CD14-positive monocyte (primary cell): ENCODE data around the gene KIRREL3. TPM values are rescaled to one million over a fixed set of nuclear protein-coding genes. Genes with fewer than 3 reads are reported as not detected.

Source experiments
- DNase-seq, 3 donors: peaks; one replicate each; pipeline ENCODE4 v3.0.0-alpha.2; 2011 to 2022
- H2AFZ ChIP-seq: 2 replicates; pipeline ENCODE4 v1.6.0; 2012; ENCODE audit warnings: mild to moderate bottlenecking, low read depth, low read length, inconsistent platforms; ENCODE audit not compliant: insufficient read depth, poor library complexity, severe bottlenecking
- H3K27ac ChIP-seq, 2 donors: 1 replicate in 1 of 2; 2 replicates in 1 of 2; pipeline ENCODE4 v1.5.1; 2012 to 2013; ENCODE audit warnings: low read length in 2 of 2, control low read depth in 1 of 2, inconsistent platforms in 1 of 2, low read depth in 1 of 2, mild to moderate bottlenecking in 1 of 2
- H3K27me3 ChIP-seq, 2 donors: one replicate each; pipeline versions ENCODE4 v1.6.0 to v1.6.1; 2011 to 2013; ENCODE audit warnings: low read length in 2 of 2; ENCODE audit not compliant: control insufficient read depth in 2 of 2, insufficient read depth in 2 of 2
- H3K36me3 ChIP-seq, 2 donors: replicated peaks in 1 of 2; 1 replicate in 1 of 2; 2 replicates in 1 of 2; pipeline versions ENCODE4 v1.5.1 to v1.6.1; 2012 to 2013; ENCODE audit warnings: low read length in 2 of 2, control low read depth in 1 of 2, inconsistent platforms in 1 of 2, mild to moderate bottlenecking in 1 of 2; ENCODE audit not compliant: insufficient read depth in 2 of 2, control insufficient read depth in 1 of 2
- H3K4me1 ChIP-seq, 2 donors: 1 replicate in 1 of 2; 2 replicates in 1 of 2; pipeline versions ENCODE4 v1.5.1 to v1.6.1; 2012 to 2013; ENCODE audit warnings: low read length in 2 of 2, control low read depth in 1 of 2, inconsistent platforms in 1 of 2, mild to moderate bottlenecking in 1 of 2, moderate library complexity in 1 of 2; ENCODE audit not compliant: insufficient read depth in 2 of 2, control insufficient read depth in 1 of 2
- H3K4me2 ChIP-seq: replicated peaks from 2 replicates; pipeline ENCODE3; 2012; ENCODE audit warnings: low read length, moderate library complexity, mild to moderate bottlenecking; ENCODE audit not compliant: poor library complexity, severe bottlenecking; ENCODE audit errors: extremely low read depth
- H3K4me3 ChIP-seq, 3 experiments: fragments of 200-600 bp in 1 of 3; sonication (generic) in 1 of 3; replicated peaks in 1 of 3; 1 replicate in 2 of 3; 2 replicates in 1 of 3; pipeline ENCODE4 v1.5.1; 2011 to 2013; ENCODE audit warnings: low read length in 3 of 3, mild to moderate bottlenecking in 3 of 3, control low read depth in 2 of 3, low read depth in 2 of 3, inconsistent platforms in 1 of 3, moderate library complexity in 1 of 3
- H3K79me2 ChIP-seq: 2 replicates; pipeline ENCODE4 v1.6.0; 2012; ENCODE audit warnings: mild to moderate bottlenecking, control low read depth, inconsistent platforms, low read length, moderate library complexity; ENCODE audit not compliant: insufficient read depth
- H3K9ac ChIP-seq: 2 replicates; pipeline ENCODE4 v1.6.0; 2017; ENCODE audit warnings: low read length, mild to moderate bottlenecking; ENCODE audit not compliant: insufficient read depth, poor library complexity, severe bottlenecking
- H3K9me3 ChIP-seq, 2 donors: replicated peaks in 1 of 2; 1 replicate in 1 of 2; 2 replicates in 1 of 2; pipeline versions ENCODE4 v1.5.1 to v1.6.1; 2012 to 2013; ENCODE audit warnings: low read length in 2 of 2, control low read depth in 1 of 2; ENCODE audit not compliant: control insufficient read depth in 1 of 2, insufficient read depth in 1 of 2
- H4K20me1 ChIP-seq: 2 replicates; pipeline ENCODE4 v1.6.0; 2012; ENCODE audit warnings: mild to moderate bottlenecking, low read length, control low read depth, moderate library complexity; ENCODE audit not compliant: insufficient read depth
- H3K27ac Mint-ChIP-seq, 7 donors: one replicate each; pipeline ENCODE4 v1.8.0; 2020; ENCODE audit warnings: mild to moderate bottlenecking in 7 of 7, mixed read lengths in 7 of 7, moderate library complexity in 6 of 7, inconsistent platforms in 2 of 7
- H3K27me3 Mint-ChIP-seq, 3 donors: one replicate each; pipeline ENCODE4 v1.8.0; 2021 to 2022; ENCODE audit warnings: low read depth in 3 of 3, mild to moderate bottlenecking in 3 of 3, mixed read lengths in 3 of 3, moderate library complexity in 3 of 3, inconsistent platforms in 1 of 3
- H3K36me3 Mint-ChIP-seq, 2 donors: one replicate each; pipeline ENCODE4 v1.8.0; 2020; ENCODE audit warnings: mixed read lengths in 2 of 2, inconsistent platforms in 1 of 2, mild to moderate bottlenecking in 1 of 2
- H3K4me1 Mint-ChIP-seq: one replicate; pipeline ENCODE4 v1.8.0; 2020; ENCODE audit warnings: mild to moderate bottlenecking, mixed read lengths
- H3K4me3 Mint-ChIP-seq, 2 donors: one replicate each; pipeline ENCODE4 v1.8.0; 2020; ENCODE audit warnings: mild to moderate bottlenecking in 2 of 2, mixed read lengths in 2 of 2, moderate library complexity in 1 of 2
- H3K9me3 Mint-ChIP-seq, 7 donors: one replicate each; pipeline ENCODE4 v1.8.0; 2020 to 2022; ENCODE audit warnings: mixed read lengths in 7 of 7, mild to moderate bottlenecking in 6 of 7, moderate library complexity in 6 of 7, inconsistent platforms in 2 of 7
- CTCF ChIP-seq: fragments of 200-600 bp; IDR thresholded peaks from one replicate; pipeline ENCODE4 v1.8.0; 2022; ENCODE audit warnings: antibody characterized with exemption, mild to moderate bottlenecking
- WGBS: methylation state at CpG from one replicate; pipeline ENCODE4 v1.1.5; 2013; ENCODE audit warnings: missing lambda C conversion rate; ENCODE audit not compliant: insufficient coverage; 5-methylcytosine and 5-hydroxymethylcytosine counted together
- intact Hi-C, 2 donors: fragments of 100-400 bp; cut with micrococcal nuclease; formaldehyde crosslinking; loops; one replicate each; pipeline versions ENCODE4 v1.15.0 to v1.15.1; 2023
- polyA plus RNA-seq, 3 donors: library from polyadenylated mRNA; depleted of rRNA in 1 of 3; unstranded in 2 of 3; stranded (reverse) in 1 of 3; fragments of 300-500 nt in 2 of 3; fragments of >200 nt in 1 of 3; fragmentation: Illumina TruSeq in 2 of 3; gene quantifications; 1 replicate in 2 of 3; 2 replicates in 1 of 3; pipeline ENCODE4 v1.2.3, GENCODE V29; 2012 to 2021

The KIRREL3 gene
- polyA plus RNA-seq, 3 donors = not detected

- Histone ChIP-seq H3K9me3 (no peaks in the 10 kb centered on the region), H2AFZ (no peak overlapping the region), H3K4me2 (no peak overlapping the region), H4K20me1 (no peaks in the 10 kb centered on the region), H3K79me2 (no peaks in the 10 kb centered on the region), H3K27ac (no peak overlapping the region), H3K9ac (no peak overlapping the region), H3K4me3 (no peak overlapping the region), H3K36me3 (no peaks in the 10 kb centered on the region), H3K4me1 (no peaks in the 10 kb centered on the region), H3K27me3 (no peaks in the 10 kb centered on the region)
- no peak for DNase-seq
- Mint-ChIP-seq H3K27me3 (peaks cover 4 to 12% (median 9%) of the 10 kb centered on the region in 3 donors), H3K9me3 (peaks cover 0 to 5% (median 0%) of the 10 kb centered on the region in 7 donors), H3K36me3 (no peaks in the 10 kb centered on the region), H3K27ac (no peak overlapping the region), H3K4me3 (no peak overlapping the region), H3K4me1 (no peaks in the 10 kb centered on the region)
- 57% methylated on average over 1 of the region's 2 CpGs for WGBS
- no peak for TF ChIP-seq CTCF
- intact Hi-C loops = no loop called here
Measured at GRCh38 chr11:126939552-126939951, 61.0 kb downstream of the KIRREL3 start.

- no CpG with 5 or more reads among the region's 4 CpGs for WGBS
Measured at GRCh38 chr11:126938718-126939117, 61.9 kb downstream of the KIRREL3 start.

More at GRCh38 chr11:126938718-126939117, 61.9 kb downstream of the KIRREL3 start:
- H3K36me3 Mint-ChIP-seq = no peaks in the 10 kb centered on the region
- Histone ChIP-seq H3K9me3 (no peaks in the 10 kb centered on the region), H3K4me1 (no peaks in the 10 kb centered on the region), H3K36me3 (no peaks in the 10 kb centered on the region), H3K79me2 (no peaks in the 10 kb centered on the region), H2AFZ (no peak overlapping the region), H3K27me3 (no peaks in the 10 kb centered on the region), H4K20me1 (no peaks in the 10 kb centered on the region), H3K4me2 (no peak overlapping the region), H3K4me3 (no peak overlapping the region), H3K27ac (no peak overlapping the region), H3K9ac (no peak overlapping the region)
- no peak for TF ChIP-seq CTCF
- H3K4me1 Mint-ChIP-seq = no peaks in the 10 kb centered on the region
- H3K9me3 Mint-ChIP-seq = peaks cover 0 to 7% (median 2%) of the 10 kb centered on the region in 7 donors
- H3K27ac Mint-ChIP-seq = no peak overlapping the region
- H3K4me3 Mint-ChIP-seq = no peak overlapping the region
- DNase-seq = no peak
- H3K27me3 Mint-ChIP-seq = peaks cover 4 to 14% (median 7%) of the 10 kb centered on the region in 3 donors
- intact Hi-C loops = no loop called here
